ENCODE measurements around the gene PPP2R1B. TPM values are rescaled to one million over a fixed set of nuclear protein-coding genes. Genes with fewer than 3 reads are reported as not detected.

Gene PPP2R1B
- total RNA-seq, 1 donor from 2014 or later: 44.5 TPM

- H3K27ac Mint-ChIP-seq (ENCODE audit: unreplicated experiment): no peak overlapping the region
- H3K36me3 Mint-ChIP-seq (ENCODE audit: low read depth, unreplicated experiment): peaks cover 18% of the 10 kb centered on the region
- no peak overlapping the region for H3K9ac ChIP-seq (ENCODE audit: low read length)
- no peaks in the 10 kb centered on the region for H3K27me3 Mint-ChIP-seq (ENCODE audit: low read depth, unreplicated experiment)
- H3K4me2 ChIP-seq (ENCODE audit: low read length): no peak overlapping the region
- no peak for FAIRE-seq
- H3K27me3 ChIP-seq (ENCODE audit: insufficient read depth, low read length): no peaks in the 10 kb centered on the region
- TF ChIP-seq EZH2 (IDR thresholded peaks at IDR 0.05; ENCODE audit: insufficient read depth, low read length) (no peak), CTCF (IDR thresholded peaks at IDR 0.05; ENCODE audit: insufficient read depth, low read depth, low read length) (no peak)
- H3K79me2 ChIP-seq (ENCODE audit: insufficient read depth, low read length): no peaks in the 10 kb centered on the region
- H3K27ac ChIP-seq (ENCODE audit: low read depth, low read length): no peak overlapping the region
- H3K9me3 ChIP-seq (ENCODE audit: insufficient read depth, low read depth, low read length): no peaks in the 10 kb centered on the region
- no peaks in the 10 kb centered on the region for H3K4me1 Mint-ChIP-seq (ENCODE audit: low read depth, unreplicated experiment)
- peaks cover 3% of the 10 kb centered on the region for H3K36me3 ChIP-seq (ENCODE audit: insufficient read depth, low read length)
- H3K4me3 Mint-ChIP-seq (ENCODE audit: unreplicated experiment): no peak overlapping the region
- peaks cover 3% of the 10 kb centered on the region for H3K4me1 ChIP-seq (ENCODE audit: insufficient read depth, low read length)
- H3K4me3 ChIP-seq (ENCODE audit: insufficient read depth, low read depth, low read length): no peak overlapping the region
- H4K20me1 ChIP-seq (ENCODE audit: insufficient read depth, low read length): no peaks in the 10 kb centered on the region
- H2AFZ ChIP-seq (ENCODE audit: low read depth, low read length): no peak overlapping the region
- no peaks in the 10 kb centered on the region for H3K9me3 Mint-ChIP-seq (ENCODE audit: unreplicated experiment)
- DNase-seq (ENCODE audit: low read depth): no peak
Observed at GRCh38 chr11:111811445-111811844, 45.3 kb upstream of the PPP2R1B start.

- Mint-ChIP-seq H3K9me3 (ENCODE audit: unreplicated experiment) (no peaks in the 10 kb centered on the region), H3K4me3 (ENCODE audit: unreplicated experiment) (no peak overlapping the region), H3K27ac (ENCODE audit: unreplicated experiment) (no peak overlapping the region), H3K36me3 (ENCODE audit: low read depth, unreplicated experiment) (peaks cover 21% of the 10 kb centered on the region), H3K27me3 (ENCODE audit: low read depth, unreplicated experiment) (no peaks in the 10 kb centered on the region), H3K4me1 (ENCODE audit: low read depth, unreplicated experiment) (no peaks in the 10 kb centered on the region)
- Histone ChIP-seq H3K36me3 (ENCODE audit: insufficient read depth, low read length) (peaks cover 9% of the 10 kb centered on the region), H3K4me1 (ENCODE audit: insufficient read depth, low read length) (no peaks in the 10 kb centered on the region), H3K9me3 (ENCODE audit: insufficient read depth, low read depth, low read length) (no peaks in the 10 kb centered on the region), H3K27ac (ENCODE audit: low read depth, low read length) (no peak overlapping the region), H2AFZ (ENCODE audit: low read depth, low read length) (no peak overlapping the region), H3K4me2 (ENCODE audit: low read length) (no peak overlapping the region), H3K79me2 (ENCODE audit: insufficient read depth, low read length) (no peaks in the 10 kb centered on the region), H4K20me1 (ENCODE audit: insufficient read depth, low read length) (no peaks in the 10 kb centered on the region), H3K9ac (ENCODE audit: low read length) (no peak overlapping the region), H3K4me3 (ENCODE audit: insufficient read depth, low read depth, low read length) (no peak overlapping the region), H3K27me3 (ENCODE audit: insufficient read depth, low read length) (no peaks in the 10 kb centered on the region)
- no peak for FAIRE-seq
- TF ChIP-seq CTCF (IDR thresholded peaks at IDR 0.05; ENCODE audit: insufficient read depth, low read depth, low read length) (no peak), EZH2 (IDR thresholded peaks at IDR 0.05; ENCODE audit: insufficient read depth, low read length) (no peak)
- DNase-seq (ENCODE audit: low read depth): no peak
Observed at GRCh38 chr11:111808834-111809233, 42.6 kb upstream of the PPP2R1B start.

GRCh38 chr11:111808063-111808588 is 41.9 kb upstream of the PPP2R1B start:
- Histone ChIP-seq H3K9ac (ENCODE audit: low read length) (no peak overlapping the region), H3K9me3 (ENCODE audit: insufficient read depth, low read depth, low read length) (no peaks in the 10 kb centered on the region), H3K4me1 (ENCODE audit: insufficient read depth, low read length) (no peaks in the 10 kb centered on the region), H2AFZ (ENCODE audit: low read depth, low read length) (no peak overlapping the region), H3K79me2 (ENCODE audit: insufficient read depth, low read length) (no peaks in the 10 kb centered on the region), H3K4me2 (ENCODE audit: low read length) (no peak overlapping the region), H3K27me3 (ENCODE audit: insufficient read depth, low read length) (no peaks in the 10 kb centered on the region), H3K4me3 (ENCODE audit: insufficient read depth, low read depth, low read length) (no peak overlapping the region), H3K27ac (ENCODE audit: low read depth, low read length) (no peak overlapping the region), H4K20me1 (ENCODE audit: insufficient read depth, low read length) (peaks cover 4% of the 10 kb centered on the region), H3K36me3 (ENCODE audit: insufficient read depth, low read length) (peaks cover 9% of the 10 kb centered on the region)
- Mint-ChIP-seq H3K36me3 (ENCODE audit: low read depth, unreplicated experiment) (peaks cover 25% of the 10 kb centered on the region), H3K4me1 (ENCODE audit: low read depth, unreplicated experiment) (no peaks in the 10 kb centered on the region), H3K27ac (ENCODE audit: unreplicated experiment) (no peak overlapping the region), H3K4me3 (ENCODE audit: unreplicated experiment) (no peak overlapping the region), H3K27me3 (ENCODE audit: low read depth, unreplicated experiment) (no peaks in the 10 kb centered on the region), H3K9me3 (ENCODE audit: unreplicated experiment) (no peaks in the 10 kb centered on the region)
- DNase-seq (ENCODE audit: low read depth): no peak
- TF ChIP-seq CTCF (IDR thresholded peaks at IDR 0.05; ENCODE audit: insufficient read depth, low read depth, low read length) (no peak), EZH2 (IDR thresholded peaks at IDR 0.05; ENCODE audit: insufficient read depth, low read length) (no peak)
- no peak for FAIRE-seq

Data from astrocyte (in vitro differentiated cells and primary cell).